HEK293T (cell line): ENCODE data around the gene NECTIN1.

Source experiments
- CTCF ChIA-PET: fragments of 350-600 bp; formaldehyde crosslinking; extraction: SDS; loops from one replicate; lab custom pipeline; 2021; ENCODE audit warnings: antibody characterized with exemption, inconsistent platforms; lab: Yijun Ruan, JAX
- POLR2A ChIA-PET: fragments of 350-600 bp; formaldehyde crosslinking; extraction: SDS; loops from one replicate; lab custom pipeline; 2020; ENCODE audit warnings: antibody characterized with exemption, inconsistent platforms; lab: Yijun Ruan, JAX
- DNase-seq: peaks from one replicate; pipeline ENCODE4 v3.0.0; 2012; ENCODE audit warnings: mixed read lengths; ENCODE audit errors: extremely low spot score
- ARNT ChIP-seq: fragments of 450-650 bp; IDR thresholded peaks from 2 replicates; pipeline ENCODE4 v1.6.1; 2017; ENCODE audit warnings: mild to moderate bottlenecking
- BHLHE40 ChIP-seq: fragments of 450-650 bp; IDR thresholded peaks from 2 replicates; pipeline ENCODE4 v1.6.1; 2016; ENCODE audit warnings: mild to moderate bottlenecking, moderate library complexity, borderline replicate concordance
- CTBP1 ChIP-seq: fragments of 450-650 bp; IDR thresholded peaks from 2 replicates; pipeline ENCODE4 v1.6.1; 2016; ENCODE audit warnings: borderline replicate concordance
- ELF4 ChIP-seq: fragments of 450-650 bp; IDR thresholded peaks from 2 replicates; pipeline ENCODE4 v1.6.1; 2017; ENCODE audit warnings: antibody characterized with exemption
- FOXA1 ChIP-seq: fragments of 450-650 bp; IDR thresholded peaks from 2 replicates; pipeline ENCODE4 v1.6.1; 2016; ENCODE audit warnings: mild to moderate bottlenecking
- FOXK2 ChIP-seq: fragments of 450-650 bp; IDR thresholded peaks from 2 replicates; pipeline ENCODE4 v1.6.1; 2016; ENCODE audit warnings: mild to moderate bottlenecking
- FOXM1 ChIP-seq: fragments of 450-650 bp; IDR thresholded peaks from 2 replicates; pipeline ENCODE4 v1.6.1; 2017; ENCODE audit warnings: mild to moderate bottlenecking, borderline replicate concordance
- HDGF ChIP-seq: fragments of 450-650 bp; IDR thresholded peaks from 2 replicates; pipeline ENCODE4 v1.6.1; 2017; ENCODE audit warnings: antibody characterized with exemption, borderline replicate concordance
- L3MBTL2 ChIP-seq: fragments of 450-650 bp; conservative IDR thresholded peaks from 2 replicates; pipeline ENCODE4 v1.6.1; 2016; ENCODE audit warnings: mild to moderate bottlenecking
- LEF1 ChIP-seq: fragments of 450-650 bp; IDR thresholded peaks from 2 replicates; pipeline ENCODE4 v1.6.1; 2017; ENCODE audit warnings: mild to moderate bottlenecking, borderline replicate concordance
- NFRKB ChIP-seq: fragments of 450-650 bp; IDR thresholded peaks from 2 replicates; pipeline ENCODE4 v1.6.1; 2016; ENCODE audit warnings: mild to moderate bottlenecking, moderate library complexity
- PKNOX1 ChIP-seq: fragments of 450-650 bp; IDR thresholded peaks from 2 replicates; pipeline ENCODE4 v1.6.1; 2016
- SP1 ChIP-seq: fragments of 450-650 bp; IDR thresholded peaks from 2 replicates; pipeline ENCODE4 v1.6.1; 2017
- SUZ12 ChIP-seq: fragments of 450-650 bp; IDR thresholded peaks from 2 replicates; pipeline ENCODE4 v1.6.1; 2016; ENCODE audit warnings: mild to moderate bottlenecking
- TARDBP ChIP-seq: fragments of 450-650 bp; IDR thresholded peaks from 2 replicates; pipeline ENCODE4 v1.6.1; 2016
- ZNF384 ChIP-seq: fragments of 450-650 bp; IDR thresholded peaks from 2 replicates; pipeline ENCODE4 v1.6.1; 2016

The NECTIN1 gene

GRCh38 chr11:119726585-119727522, 2.1 kb downstream of the NECTIN1 start:
- no peak for DNase-seq
- TF ChIP-seq FOXM1 (no peak), L3MBTL2 (peak; percentile 42; the same call in 1 of the 2 replicates), CTBP1 (no peak), ZNF384 (no peak), FOXA1 (no peak), PKNOX1 (no peak), HDGF (no peak), FOXK2 (no peak)
- ChIA-PET POLR2A (no interaction called here), CTCF (interaction anchor here (0.6 to 1.0 kb wide), 4 partner anchors 13 to 391 kb away, joined by 4 to 5 read pairs (median 5); no protein-coding TSS in a partner anchor)

- ChIA-PET CTCF (interaction anchor here (0.6 to 0.8 kb wide), 2 partner anchors 85 to 392 kb away, joined by 5 read pairs; no protein-coding TSS in a partner anchor), POLR2A (no interaction called here)
- DNase-seq: no peak
- TF ChIP-seq SP1: no peak
- no peak for TF ChIP-seq BHLHE40
- no peak for TF ChIP-seq ELF4
- TF ChIP-seq ZNF384: no peak
- TF ChIP-seq SUZ12: no peak
- TF ChIP-seq CTBP1: no peak
- TF ChIP-seq TARDBP: no peak
- TF ChIP-seq FOXK2: no peak
- no peak for TF ChIP-seq L3MBTL2
- no peak for TF ChIP-seq PKNOX1
- TF ChIP-seq FOXA1: no peak
Observed at GRCh38 chr11:119726150-119726553, 2.8 kb downstream of the NECTIN1 start.

GRCh38 chr11:119724956-119725355, 4.0 kb downstream of the NECTIN1 start:
- CTCF ChIA-PET: interaction anchor here (0.6 kb wide), 1 partner anchor 14 kb away, joined by 3 read pairs; no protein-coding TSS in a partner anchor
- POLR2A ChIA-PET: no interaction called here
- no peak for TF ChIP-seq FOXM1
- TF ChIP-seq FOXA1: no peak
- no peak for TF ChIP-seq ARNT
- no peak for TF ChIP-seq ELF4
- TF ChIP-seq BHLHE40: no peak
- TF ChIP-seq LEF1: no peak
- TF ChIP-seq SUZ12: no peak
- no peak for TF ChIP-seq SP1
- no peak for TF ChIP-seq HDGF
- no peak for TF ChIP-seq PKNOX1
- TF ChIP-seq CTBP1: no peak
- TF ChIP-seq L3MBTL2: no peak
- no peak for TF ChIP-seq TARDBP
- no peak for TF ChIP-seq ZNF384
- TF ChIP-seq NFRKB: no peak
- DNase-seq: no peak

- TF ChIP-seq HDGF (no peak), LEF1 (no peak), TARDBP (no peak), FOXM1 (no peak), L3MBTL2 (no peak), ELF4 (no peak), ZNF384 (no peak)
- DNase-seq: no peak
- CTCF ChIA-PET: no interaction called here
- POLR2A ChIA-PET: no interaction called here
Observed at GRCh38 chr11:119723952-119724325, 5.1 kb downstream of the NECTIN1 start.

GRCh38 chr11:119723243-119723951, 5.6 kb downstream of the NECTIN1 start:
- ChIA-PET CTCF (no interaction called here), POLR2A (no interaction called here)
- DNase-seq: no peak
- no peak for TF ChIP-seq CTBP1

GRCh38 chr11:119722281-119722794, 6.7 kb downstream of the NECTIN1 start:
- ChIA-PET CTCF (no interaction called here), POLR2A (no interaction called here)
- TF ChIP-seq BHLHE40: no peak
- TF ChIP-seq ZNF384: no peak
- TF ChIP-seq TARDBP: no peak
- TF ChIP-seq FOXA1: no peak
- TF ChIP-seq ARNT: no peak
- no peak for TF ChIP-seq PKNOX1
- TF ChIP-seq ELF4: no peak
- TF ChIP-seq HDGF: no peak
- no peak for TF ChIP-seq SUZ12
- TF ChIP-seq CTBP1: no peak
- TF ChIP-seq FOXK2: no peak
- no peak for TF ChIP-seq LEF1
- TF ChIP-seq FOXM1: no peak
- TF ChIP-seq SP1: no peak
- TF ChIP-seq NFRKB: no peak
- no peak for DNase-seq
